Fibroblast of villous mesenchyme (primary cell): ENCODE data around the gene ACOX2. TPM values are rescaled to one million over a fixed set of nuclear protein-coding genes. Genes with fewer than 3 reads are reported as not detected.

ENCODE experiments used
- DNase-seq: peaks from one replicate; pipeline ENCODE4 v3.0.0-alpha.2; 2010; ENCODE audit warnings: low read depth
- H3K4me3 ChIP-seq: 2 replicates; pipeline ENCODE4 v1.5.1; 2011; ENCODE audit warnings: low read depth, mild to moderate bottlenecking, low read length
- CTCF ChIP-seq: IDR thresholded peaks from 2 replicates; pipeline ENCODE4 v1.5.1; 2012; ENCODE audit warnings: low read depth, mild to moderate bottlenecking, low read length; ENCODE audit not compliant: insufficient read depth
- total RNA-seq: library from RNA; depleted of rRNA; stranded (reverse); fragments of >200 nt; gene quantifications from 2 replicates; pipeline ENCODE4 v1.2.3, GENCODE V29; 2012

ACOX2 gene
- total RNA-seq, 1 donor = 12.1 TPM

GRCh38 chr3:58485801-58486435 lies 51.1 kb downstream of the ACOX2 start:
- no peak for TF ChIP-seq CTCF
- no peak for DNase-seq
- H3K4me3 ChIP-seq = no peak overlapping the region

DNA sequence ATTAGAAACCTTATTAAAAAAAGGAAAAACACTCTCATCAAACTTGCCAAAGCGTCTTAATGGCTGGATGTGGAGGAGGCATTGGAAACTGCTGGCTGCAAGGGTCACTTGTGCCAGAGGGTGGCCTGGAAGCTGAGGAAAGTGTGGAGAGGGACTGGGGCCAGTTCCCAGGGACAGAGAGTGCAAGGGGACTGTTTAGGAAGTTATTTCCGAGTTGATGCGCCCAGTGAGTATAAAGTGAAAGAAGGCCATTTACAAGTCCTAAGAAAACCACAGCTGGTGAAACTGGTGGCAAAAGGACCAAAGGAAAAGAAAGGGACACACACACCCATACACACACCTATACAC lies 52.3 kb downstream of the ACOX2 start:
- TF ChIP-seq CTCF = no peak
- DNase-seq = no peak

DNA sequence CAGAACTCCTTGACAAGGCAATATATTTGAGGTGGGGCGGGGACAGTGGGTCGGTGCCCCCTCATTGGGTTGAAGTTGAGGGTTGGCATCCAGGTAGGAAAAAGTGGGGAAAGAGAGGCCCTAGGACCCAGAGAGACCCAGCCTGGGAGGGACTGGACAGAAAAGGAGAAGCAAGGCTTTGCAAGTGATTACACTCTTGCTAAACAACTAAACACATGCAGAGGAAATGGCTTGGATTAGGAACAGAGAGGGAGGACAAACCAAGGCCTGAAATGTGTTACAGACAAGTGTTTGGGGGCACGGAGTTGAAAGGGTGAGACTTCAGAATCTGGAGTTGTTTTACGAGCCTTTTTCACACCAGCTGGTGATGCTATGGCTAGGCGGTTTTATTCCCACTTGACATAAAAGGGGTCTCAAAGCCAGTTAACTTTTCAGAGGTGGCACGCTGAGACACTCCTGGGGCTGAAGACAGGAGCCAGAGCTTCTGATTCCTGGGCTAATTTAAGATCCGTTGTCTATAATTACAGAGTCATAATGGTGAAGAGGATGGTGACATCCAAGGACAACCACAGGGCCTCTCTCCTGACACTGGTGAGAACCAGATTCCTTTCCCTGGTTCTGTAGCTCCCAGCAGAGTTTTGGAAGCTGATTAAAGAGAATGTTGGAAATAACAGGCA lies 52.8 kb downstream of the ACOX2 start:
- no peak for TF ChIP-seq CTCF
- no peak overlapping the region for H3K4me3 ChIP-seq
- no peak for DNase-seq

More for the DNA sequence above, 52.3 kb downstream of the ACOX2 start:
- no peak overlapping the region for H3K4me3 ChIP-seq

GRCh38 chr3:58482917-58483636 lies 53.9 kb downstream of the ACOX2 start:
- TF ChIP-seq CTCF = no peak
- H3K4me3 ChIP-seq = no peak overlapping the region
- no peak for DNase-seq

DNA sequence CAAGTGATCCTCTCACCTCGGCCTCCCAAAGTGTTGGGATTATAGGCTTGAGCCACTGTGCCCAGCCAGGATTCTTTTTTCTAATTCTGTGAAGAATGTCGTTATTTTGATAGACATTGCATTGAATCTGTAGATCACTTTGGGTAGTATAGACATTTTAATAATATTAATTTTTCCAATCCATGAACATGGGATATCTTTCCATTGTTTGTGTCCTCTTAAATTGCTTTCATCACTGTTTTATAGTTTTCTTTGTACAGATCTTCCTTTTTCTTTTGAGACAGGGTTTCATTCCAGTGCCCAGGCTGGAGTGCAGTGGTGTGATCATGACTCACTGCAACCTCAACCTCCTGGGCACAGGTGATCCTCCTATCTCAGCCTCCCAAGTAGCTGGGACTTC lies 56.7 kb downstream of the ACOX2 start:
- no peak for DNase-seq
- no peak for TF ChIP-seq CTCF
- H3K4me3 ChIP-seq = no peak overlapping the region

- no peak for DNase-seq
- no peak for TF ChIP-seq CTCF
These were observed 58.2 kb downstream of the ACOX2 start for GRCh38 chr3:58478781-58479180.

More at GRCh38 chr3:58478781-58479180, 58.2 kb downstream of the ACOX2 start:
- no peak overlapping the region for H3K4me3 ChIP-seq
